M059J (cell line): ENCODE measurements around the gene RPS24. TPM values are rescaled to one million over a fixed set of nuclear protein-coding genes. Genes with fewer than 3 reads are reported as not detected.

Experiments
- total RNA-seq: library from RNA; depleted of rRNA; stranded (reverse); fragments of >200 nt; shearing (Covaris generic); gene quantifications from 2 replicates; pipeline ENCODE4 v1.2.3, GENCODE V29; 2014; rRNA removed

Gene RPS24
- total RNA-seq, 1 experiment from 2014 or later: 2,326 TPM

Other genes starting within 250 kb of the RPS24 start
- 10.4 and 19.5 TPM in 2 replicates for gene DLG5, start 107.1 kb upstream of the RPS24 start, total RNA-seq
- gene POLR3A, start 4.3 kb upstream of the RPS24 start, total RNA-seq: 7.2 and 11.8 TPM in 2 replicates